ENCODE measurements around the gene RPAP2.

GRCh38 chr1:92408825-92409224 is 110.0 kb downstream of the RPAP2 start:
- TF ChIP-seq CTCF (IDR thresholded peaks at IDR 0.05; ENCODE audit: borderline replicate concordance, extremely low read depth, low read length, poor library complexity, severe bottlenecking) (no peak), EZH2 (IDR thresholded peaks at IDR 0.05; ENCODE audit: borderline replicate concordance, low read depth, low read length, severe bottlenecking) (no peak)

Measured in DND-41 (cell line).